Measurements from ENCODE around the gene COQ9. TPM values are rescaled to one million over a fixed set of nuclear protein-coding genes. Genes with fewer than 3 reads are reported as not detected.
"Not testable (repeated sequence)": the region's sequence is repeated elsewhere in the genome, so short reads cannot be mapped to it uniquely, and the experiment has no call there.

Gene COQ9, protein sequence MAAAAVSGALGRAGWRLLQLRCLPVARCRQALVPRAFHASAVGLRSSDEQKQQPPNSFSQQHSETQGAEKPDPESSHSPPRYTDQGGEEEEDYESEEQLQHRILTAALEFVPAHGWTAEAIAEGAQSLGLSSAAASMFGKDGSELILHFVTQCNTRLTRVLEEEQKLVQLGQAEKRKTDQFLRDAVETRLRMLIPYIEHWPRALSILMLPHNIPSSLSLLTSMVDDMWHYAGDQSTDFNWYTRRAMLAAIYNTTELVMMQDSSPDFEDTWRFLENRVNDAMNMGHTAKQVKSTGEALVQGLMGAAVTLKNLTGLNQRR
- total RNA-seq (2014; rRNA removed; shearing (Covaris generic); ENCODE audit: low replicate concordance) = 92.2 and 114 TPM in 2 replicates

DNA sequence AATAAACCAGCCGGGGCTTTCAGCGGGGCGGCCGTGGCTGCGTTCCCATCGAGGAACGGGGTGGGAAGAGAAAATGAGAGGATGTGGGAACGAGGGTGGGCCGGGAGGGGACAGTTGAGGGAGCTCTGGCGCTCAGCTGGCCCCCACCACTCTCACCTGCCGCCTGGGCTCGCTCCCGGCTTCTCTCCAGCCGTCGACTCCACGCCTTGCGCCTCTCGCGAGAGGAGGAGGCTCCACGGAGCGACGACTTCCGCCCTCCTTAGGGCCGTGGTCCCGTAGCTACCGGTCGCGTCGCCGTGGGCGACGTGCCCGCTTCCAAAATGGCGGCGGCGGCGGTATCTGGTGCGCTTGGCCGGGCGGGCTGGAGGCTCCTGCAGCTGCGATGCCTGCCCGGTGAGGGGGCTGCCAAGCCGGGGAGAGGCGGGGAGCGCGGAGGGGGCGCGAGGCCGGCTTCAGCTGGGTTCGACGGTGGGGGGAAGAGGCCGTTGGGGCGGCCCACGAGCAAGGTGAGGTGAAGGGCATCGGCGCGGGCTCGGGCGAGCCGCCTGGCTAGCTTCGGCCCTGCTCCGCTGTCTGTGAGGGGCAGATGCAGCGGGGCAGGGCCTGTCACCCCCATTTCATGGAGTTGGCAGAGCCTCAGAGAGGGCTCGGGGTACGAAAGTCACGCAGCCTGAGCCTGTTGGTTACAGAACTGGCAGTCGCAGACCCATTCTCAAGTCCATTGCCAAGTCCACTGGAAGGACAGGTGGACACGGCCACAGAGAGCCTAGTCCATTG is at the start of gene COQ9, which contains the start of gene CIAPIN1:
Gene COQ9 (plus strand): TSS at position 294 of the 777 bp plus-strand sequence. CDS start 27 bp downstream, at position 321.
Gene CIAPIN1 (minus strand): TSS at position 200 of the 777 bp plus-strand sequence. CDS start 6,457 bp downstream, outside the sequence.
- in situ Hi-C loops (cut with HindIII; ENCODE audit: low pct_unique_long_range_greater_than_20kb, low sequenced_read_pairs) = no loop called here
- DNase-seq (ENCODE audit: low read depth) = peak; percentile 84

DNA sequence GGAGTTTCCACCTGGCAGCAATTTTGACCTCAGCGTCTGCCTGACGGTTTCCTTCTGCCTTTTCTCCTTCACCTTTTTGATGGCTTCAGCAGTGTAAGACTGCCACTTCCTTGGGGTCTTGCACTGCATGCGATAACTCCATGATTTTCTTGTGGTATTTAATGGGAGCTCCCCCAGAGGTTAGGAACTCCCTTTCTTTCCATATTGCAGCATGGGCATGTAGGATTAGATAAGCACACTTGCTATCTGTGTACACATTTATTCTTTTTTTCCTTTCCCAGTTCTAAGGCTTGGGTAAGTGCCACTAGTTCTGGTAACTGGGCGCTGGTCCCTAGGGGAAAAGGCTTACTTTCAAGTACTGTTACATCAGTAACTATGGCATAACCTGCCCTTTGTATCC is 49.8 kb upstream of the COQ9 start:
- in situ Hi-C loops (cut with HindIII; ENCODE audit: low pct_unique_long_range_greater_than_20kb, low sequenced_read_pairs); DNase-seq (ENCODE audit: low read depth): not testable (repeated sequence)

DNA sequence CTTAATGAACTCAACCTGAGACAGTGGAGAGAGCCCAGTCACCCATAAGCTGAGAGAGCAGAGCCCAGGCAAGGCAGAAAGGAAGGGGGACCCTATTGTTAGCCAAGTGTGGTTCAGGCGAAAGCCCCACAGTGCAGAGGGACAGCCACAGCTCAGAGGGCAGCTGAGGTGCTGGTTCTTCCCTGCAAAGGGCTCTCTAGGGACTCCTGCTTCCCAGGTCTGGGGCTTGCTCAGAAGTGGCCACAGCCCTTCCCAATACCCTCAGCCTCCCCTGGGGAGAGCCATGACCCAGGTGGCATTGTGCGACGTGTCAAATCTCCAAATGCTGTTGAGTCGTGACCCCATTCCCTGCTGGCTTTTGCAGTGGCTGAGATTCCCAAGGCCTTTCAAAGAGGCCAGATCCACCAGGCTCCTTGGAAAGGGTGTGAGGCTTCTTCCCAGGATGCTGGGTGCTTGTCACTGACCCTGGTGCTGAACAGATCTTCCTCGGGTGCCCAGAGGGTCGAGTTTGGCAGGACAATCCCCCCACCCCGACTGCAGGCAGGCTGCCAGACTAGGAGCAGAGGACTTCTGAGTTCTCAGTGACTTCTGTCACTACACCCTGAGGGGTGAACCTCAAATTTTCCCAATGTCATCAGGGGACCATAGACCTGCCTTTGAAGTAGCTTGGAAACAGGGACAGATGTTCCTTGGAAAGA is 45.2 kb upstream of the COQ9 start:
- in situ Hi-C loops (cut with HindIII; ENCODE audit: low pct_unique_long_range_greater_than_20kb, low sequenced_read_pairs) = no loop called here
- no peak for DNase-seq (ENCODE audit: low read depth)

DNA sequence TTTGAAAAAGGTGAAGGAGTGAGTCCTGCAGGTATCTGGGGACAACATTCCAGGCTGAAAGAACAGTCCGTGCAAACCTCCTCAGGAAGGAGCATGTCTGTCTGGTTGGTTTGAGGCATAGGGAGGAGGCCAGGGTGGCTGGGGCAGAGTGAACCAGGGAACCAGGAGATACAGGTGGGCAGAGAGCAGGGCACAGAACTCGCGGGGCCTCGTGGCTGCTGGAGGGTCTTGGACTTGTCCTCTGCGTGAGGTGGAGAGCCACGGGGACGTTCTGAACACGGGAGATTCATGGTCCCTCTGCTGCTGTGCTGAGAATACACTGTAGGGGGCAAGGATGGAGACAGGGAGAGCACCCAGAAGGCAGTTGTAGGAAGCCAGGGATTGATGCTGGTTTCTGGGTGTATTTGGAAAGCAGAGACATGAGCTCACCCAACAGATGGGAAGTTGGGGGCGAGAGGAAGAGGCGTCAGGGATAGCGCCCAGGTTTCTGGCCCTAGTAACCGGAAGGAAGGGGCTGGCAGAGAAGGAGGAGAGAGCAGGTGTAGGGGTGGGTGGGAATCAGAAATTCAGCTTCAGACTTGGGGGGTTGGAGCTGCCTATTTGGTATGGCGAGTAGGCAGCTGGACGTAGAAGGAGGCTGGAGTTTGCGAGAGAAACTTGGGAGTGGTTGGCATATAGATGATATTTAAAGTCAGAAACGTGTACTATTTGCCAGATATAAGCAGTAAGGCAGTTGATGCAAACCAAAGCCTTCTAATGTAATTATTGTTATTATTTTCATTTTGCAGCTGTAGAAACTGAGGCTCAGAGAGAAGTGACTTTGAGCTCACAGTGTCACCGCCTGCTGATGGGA is 43.1 kb upstream of the COQ9 start, which contains the start of gene CCL17:
Gene CCL17 (plus strand): TSS at position 803 of the 853 bp plus-strand sequence. CDS start 9,166 bp downstream, outside the sequence.
- no peak for DNase-seq (ENCODE audit: low read depth)
- in situ Hi-C loops (cut with HindIII; ENCODE audit: low pct_unique_long_range_greater_than_20kb, low sequenced_read_pairs) = no loop called here

DNA sequence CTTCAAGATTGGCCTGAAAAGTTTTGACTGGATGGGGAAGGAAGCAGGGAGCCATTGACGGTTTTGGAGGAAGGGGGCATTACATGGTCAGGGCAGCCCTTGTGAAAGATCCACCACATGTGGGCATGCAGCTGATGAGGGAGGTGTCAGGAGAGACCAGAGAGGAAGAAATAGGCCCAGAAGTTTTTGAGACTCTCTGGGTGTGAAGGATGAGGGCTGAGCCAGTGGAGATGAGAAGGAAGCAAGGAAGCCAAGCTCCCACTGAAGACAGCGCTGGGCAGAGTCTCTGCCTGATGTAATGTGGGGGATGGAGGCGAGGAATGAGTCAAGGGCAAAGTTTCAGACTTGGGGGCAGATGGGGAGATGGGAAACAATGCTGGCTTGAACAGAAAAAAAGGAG is 42.2 kb upstream of the COQ9 start:
- DNase-seq (ENCODE audit: low read depth) = no peak
- in situ Hi-C loops (cut with HindIII; ENCODE audit: low pct_unique_long_range_greater_than_20kb, low sequenced_read_pairs) = no loop called here

DNA sequence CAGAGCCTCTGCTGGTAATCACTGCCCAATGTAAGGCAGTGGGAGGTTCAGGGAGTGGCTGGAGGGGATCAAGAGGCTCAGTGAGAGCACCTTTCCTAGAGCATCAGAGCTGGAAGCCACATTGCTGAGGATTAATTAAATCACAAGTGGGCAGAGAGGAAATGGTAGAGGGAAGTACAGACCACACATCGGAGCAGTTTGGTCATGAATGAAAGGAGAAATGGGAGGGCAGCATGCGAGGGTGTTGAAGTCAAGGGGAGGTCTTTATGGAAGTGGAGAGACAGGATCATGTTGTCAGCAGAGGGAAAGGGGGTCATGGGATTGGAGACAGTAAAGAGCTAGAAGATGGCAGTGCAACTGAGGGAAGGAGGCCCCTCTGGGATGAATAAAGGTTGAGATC is 40.4 kb upstream of the COQ9 start:
- DNase-seq (ENCODE audit: low read depth) = no peak
- in situ Hi-C loops (cut with HindIII; ENCODE audit: low pct_unique_long_range_greater_than_20kb, low sequenced_read_pairs) = no loop called here

DNA sequence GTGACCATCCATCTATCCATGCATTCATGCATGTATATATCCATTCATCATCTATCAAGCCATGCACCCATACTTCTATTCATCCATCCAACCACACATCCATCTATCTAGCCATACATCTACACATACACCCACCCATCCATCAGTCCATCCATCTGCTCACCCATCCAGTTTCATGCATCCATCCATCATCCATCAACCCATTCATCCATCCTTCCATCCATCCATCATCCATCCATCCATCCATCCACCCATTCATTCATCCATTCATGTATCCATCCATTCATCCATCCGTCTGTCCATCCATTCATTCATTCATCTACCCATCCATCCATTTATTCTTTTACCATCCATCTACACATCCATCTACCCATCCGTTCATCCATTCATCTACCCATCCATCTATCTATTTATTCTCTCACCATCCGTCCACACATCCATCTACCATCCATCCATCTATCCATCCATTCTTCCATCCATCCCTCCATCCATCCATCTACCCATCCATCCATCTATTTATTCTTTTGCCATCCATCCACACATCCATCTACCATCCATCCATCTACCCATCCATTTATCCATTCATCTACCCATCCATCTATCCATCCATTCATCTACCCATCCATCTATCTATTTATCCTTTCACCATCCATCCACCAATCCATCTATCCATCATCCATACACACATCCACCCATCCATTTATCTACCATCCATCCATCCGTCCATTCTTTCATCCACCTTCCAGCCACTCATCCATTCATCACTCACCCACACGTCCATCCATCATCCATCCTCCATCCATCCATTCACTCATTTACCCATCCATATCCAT is 39.5 kb upstream of the COQ9 start:
- DNase-seq (ENCODE audit: low read depth) = no peak
- in situ Hi-C loops (cut with HindIII; ENCODE audit: low pct_unique_long_range_greater_than_20kb, low sequenced_read_pairs) = no loop called here

DNA sequence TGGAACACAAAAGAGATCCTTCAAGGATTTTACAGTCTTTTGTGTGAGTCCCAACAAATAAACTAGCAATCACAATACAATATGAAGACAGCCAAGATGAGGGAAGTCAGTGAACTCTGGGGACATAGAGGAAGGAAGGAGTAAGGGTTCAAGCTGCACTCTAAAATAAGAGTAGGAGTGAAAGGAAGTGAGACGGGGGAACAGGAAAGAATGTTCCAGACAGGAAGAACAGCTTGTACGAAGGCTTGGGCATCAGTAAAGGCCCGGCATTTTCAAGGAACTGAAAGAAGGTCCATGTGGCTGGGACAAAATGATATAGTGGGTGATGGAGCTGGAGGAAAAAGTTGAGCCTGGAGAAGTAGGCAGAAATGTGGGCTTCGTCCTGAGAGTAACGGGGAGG is 38.2 kb upstream of the COQ9 start:
- in situ Hi-C loops (cut with HindIII; ENCODE audit: low pct_unique_long_range_greater_than_20kb, low sequenced_read_pairs) = no loop called here

DNA sequence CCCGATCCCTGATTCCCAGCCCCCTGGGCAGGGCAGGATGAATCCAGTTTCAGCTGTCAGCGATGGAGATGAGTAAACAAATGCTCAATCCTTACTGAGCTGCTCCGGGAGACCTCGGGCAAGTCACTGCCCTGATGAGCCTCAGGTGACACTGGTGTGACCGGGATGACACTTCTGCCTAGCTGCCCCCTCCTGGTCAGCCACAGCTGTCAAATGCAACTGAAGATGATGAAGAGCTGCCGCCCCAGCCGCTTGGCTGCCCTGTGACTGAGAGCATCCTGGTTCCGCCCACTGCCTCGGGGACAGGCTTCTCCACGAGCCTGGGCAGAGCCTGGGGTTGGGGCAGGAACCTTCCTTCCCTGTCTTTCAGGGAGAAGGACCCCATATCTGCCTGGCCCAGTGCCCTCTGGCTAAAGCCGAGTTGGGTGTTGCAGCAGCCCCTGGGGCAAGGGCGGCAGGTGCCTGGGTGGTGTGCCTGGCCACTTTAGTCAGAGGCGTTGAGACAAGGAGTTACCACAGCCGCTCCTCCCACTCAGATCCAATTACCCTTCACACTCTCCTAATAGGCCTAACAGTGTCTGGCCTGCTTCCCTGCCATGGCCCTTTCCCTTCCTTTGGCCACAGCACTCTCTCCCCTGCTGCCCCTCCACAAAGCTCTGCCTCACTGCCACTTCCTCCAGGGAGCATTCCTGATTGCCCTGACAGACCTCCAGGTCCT is 37.2 kb upstream of the COQ9 start:
- in situ Hi-C loops (cut with HindIII; ENCODE audit: low pct_unique_long_range_greater_than_20kb, low sequenced_read_pairs) = no loop called here
- peak; percentile 13 for DNase-seq (ENCODE audit: low read depth)

More for the DNA sequence above, 38.2 kb upstream of the COQ9 start:
- DNase-seq (ENCODE audit: low read depth) = no peak

DNA sequence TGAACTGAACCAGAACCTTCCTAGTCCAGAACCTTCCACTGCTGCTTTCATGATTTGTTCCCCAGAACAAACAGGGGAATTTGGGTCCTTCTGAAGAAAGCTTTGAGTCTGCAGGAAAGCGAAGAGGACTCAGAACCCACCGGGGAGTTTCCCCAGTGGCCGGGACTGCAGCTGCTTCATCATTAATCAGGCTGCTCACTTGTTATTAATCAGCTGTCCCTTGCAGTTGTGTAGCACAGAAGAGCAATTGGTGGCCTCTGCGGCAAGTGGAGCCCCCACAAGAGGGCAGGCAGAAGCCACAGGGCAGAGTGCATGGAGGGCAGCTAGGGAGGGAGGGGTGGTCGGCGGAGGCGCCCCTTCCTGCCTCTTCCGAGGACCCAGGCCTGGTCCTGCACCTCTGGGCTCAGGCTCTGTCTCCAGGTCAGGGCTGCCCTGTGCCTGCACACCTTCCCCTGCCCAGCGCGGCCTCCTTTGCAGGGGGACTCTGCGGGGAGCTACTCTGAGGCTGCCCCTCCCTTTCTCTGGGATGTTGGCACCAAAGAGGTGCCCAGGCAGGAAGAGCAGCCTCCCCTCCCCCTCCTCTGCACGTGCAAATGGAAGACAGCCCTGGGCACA is 35.8 kb upstream of the COQ9 start:
- in situ Hi-C loops (cut with HindIII; ENCODE audit: low pct_unique_long_range_greater_than_20kb, low sequenced_read_pairs) = no loop called here
- DNase-seq (ENCODE audit: low read depth) = no peak

DNA sequence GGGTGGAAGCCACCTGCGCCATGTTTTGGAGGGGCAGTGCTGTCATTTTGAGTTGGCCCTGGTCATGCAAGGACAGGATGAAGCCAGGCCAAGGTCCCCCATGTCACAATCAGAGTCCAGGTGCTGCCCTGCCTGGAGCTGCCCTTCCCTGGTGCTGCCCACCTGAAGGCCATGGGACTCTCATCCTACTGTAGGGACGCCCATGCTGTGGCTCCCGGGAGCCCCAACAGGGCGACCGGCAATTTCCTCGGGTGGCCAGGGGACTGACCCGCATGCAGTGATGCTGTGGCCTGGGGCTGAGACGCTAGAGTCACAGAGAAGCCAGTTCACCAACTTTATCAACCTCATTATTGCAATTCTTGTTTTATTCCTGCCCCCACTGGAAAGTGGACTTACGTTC is 34.7 kb upstream of the COQ9 start:
- no peak for DNase-seq (ENCODE audit: low read depth)
- in situ Hi-C loops (cut with HindIII; ENCODE audit: low pct_unique_long_range_greater_than_20kb, low sequenced_read_pairs) = no loop called here

DNA sequence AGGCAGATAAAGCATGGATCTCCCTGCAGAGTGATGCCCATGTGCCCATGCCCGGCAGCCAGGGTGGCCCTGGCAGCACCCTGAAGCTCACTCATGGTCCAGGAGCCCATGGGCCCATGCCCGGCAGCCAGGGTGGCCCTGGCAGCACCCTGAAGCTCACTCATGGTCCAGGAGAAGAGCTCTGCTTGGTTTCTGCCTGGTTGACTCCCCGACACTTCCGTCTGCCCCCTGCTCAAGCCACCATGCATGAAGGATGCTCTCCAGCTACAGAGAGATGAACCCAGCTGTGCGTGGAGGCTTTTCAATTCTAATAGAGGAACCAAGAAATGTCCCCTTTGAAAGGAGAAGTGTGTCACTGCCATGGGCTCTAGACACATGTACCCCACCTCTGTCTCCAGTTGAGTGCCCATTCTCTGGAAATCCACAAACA is 34.0 kb upstream of the COQ9 start:
- no peak for DNase-seq (ENCODE audit: low read depth)
- in situ Hi-C loops (cut with HindIII; ENCODE audit: low pct_unique_long_range_greater_than_20kb, low sequenced_read_pairs) = no loop called here

DNA sequence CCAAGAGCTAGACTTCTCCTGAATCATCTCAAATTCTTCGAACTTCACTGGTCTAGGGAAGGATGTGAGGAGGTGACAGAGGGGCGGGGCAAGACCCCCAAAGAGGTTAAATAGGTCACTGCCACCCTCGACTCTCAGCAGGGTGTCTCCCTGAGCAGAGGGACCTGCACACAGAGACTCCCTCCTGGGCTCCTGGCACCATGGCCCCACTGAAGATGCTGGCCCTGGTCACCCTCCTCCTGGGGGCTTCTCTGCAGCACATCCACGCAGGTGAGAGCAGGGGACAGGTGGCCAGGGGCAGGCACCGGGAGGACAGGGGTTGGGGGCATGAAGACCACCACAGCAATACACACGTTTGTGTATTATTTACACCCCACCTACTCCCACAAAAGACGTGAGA is 33.5 kb upstream of the COQ9 start:
- no peak for DNase-seq (ENCODE audit: low read depth)
- in situ Hi-C loops (cut with HindIII; ENCODE audit: low pct_unique_long_range_greater_than_20kb, low sequenced_read_pairs) = no loop called here

DNA sequence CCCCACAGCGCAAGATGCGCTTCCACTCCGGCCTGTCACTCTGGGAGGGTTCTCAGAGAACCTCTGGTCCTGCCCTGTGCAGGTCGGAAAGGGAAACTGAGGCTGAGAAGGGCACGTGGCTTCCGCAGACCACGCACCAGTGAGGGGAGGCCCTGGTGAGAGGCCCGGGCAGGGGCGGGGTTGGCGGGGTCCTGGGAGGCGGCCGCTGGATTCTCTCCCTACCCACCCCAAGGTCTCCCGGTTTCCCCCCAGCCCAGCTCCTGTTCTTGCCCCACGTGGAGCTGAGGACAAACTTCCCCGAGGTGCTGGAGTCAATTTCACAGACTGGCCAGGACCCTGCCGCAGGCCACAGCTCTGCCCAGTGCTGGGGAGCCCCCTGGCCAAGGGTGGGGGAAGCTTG is 31.2 kb upstream of the COQ9 start:
- in situ Hi-C loops (cut with HindIII; ENCODE audit: low pct_unique_long_range_greater_than_20kb, low sequenced_read_pairs) = no loop called here

DNA sequence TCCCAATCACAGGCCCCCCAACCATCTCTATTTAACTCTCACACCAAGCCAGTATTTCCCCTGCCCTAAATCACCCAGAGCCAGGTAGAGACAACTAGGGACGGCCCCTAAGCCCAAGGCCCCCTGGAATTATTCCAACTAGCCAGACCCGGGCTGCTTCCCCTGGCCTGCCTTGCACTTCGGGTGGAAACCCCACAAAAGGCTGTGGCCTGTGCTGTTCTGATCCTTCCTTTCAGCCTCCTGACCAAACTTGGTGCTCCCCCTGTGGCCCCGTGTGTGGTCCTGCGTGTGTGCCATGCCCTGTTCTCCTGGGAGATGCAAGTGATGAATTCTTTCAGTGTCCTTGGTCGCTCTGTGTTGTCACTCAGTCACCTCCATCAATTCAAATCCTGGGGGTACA is 27.8 kb upstream of the COQ9 start:
- in situ Hi-C loops (cut with HindIII; ENCODE audit: low pct_unique_long_range_greater_than_20kb, low sequenced_read_pairs) = no loop called here
- DNase-seq (ENCODE audit: low read depth) = no peak

More for the DNA sequence above, 31.2 kb upstream of the COQ9 start:
- DNase-seq (ENCODE audit: low read depth) = no peak

All from Caki2 (cell line).